ENCODE results near the gene OR1L8. TPM values are rescaled to one million over a fixed set of nuclear protein-coding genes. Genes with fewer than 3 reads are reported as not detected.
"Not testable (repeated sequence)": the region's sequence is repeated elsewhere in the genome, so short reads cannot be mapped to it uniquely, and the experiment has no call there.

Gene OR1L8
- total RNA-seq, 4 donors from 2014 or later: not detected

- DNase-seq: no peak
- H3K27ac ChIP-seq: no peak overlapping the region
- H3K9me3 ChIP-seq: no peaks in the 10 kb centered on the region
- H3K4me1 ChIP-seq: no peaks in the 10 kb centered on the region
- no peaks in the 10 kb centered on the region for H3K36me3 ChIP-seq
- WGBS, 2 donors (ENCODE audit: low coverage in 1 of 2): 52 to 69% methylated on average over 5 to 8 of the region's 8 CpGs
- no peak for TF ChIP-seq POLR2A (IDR thresholded peaks at IDR 0.05)
- TF ChIP-seq, protein P1, sequence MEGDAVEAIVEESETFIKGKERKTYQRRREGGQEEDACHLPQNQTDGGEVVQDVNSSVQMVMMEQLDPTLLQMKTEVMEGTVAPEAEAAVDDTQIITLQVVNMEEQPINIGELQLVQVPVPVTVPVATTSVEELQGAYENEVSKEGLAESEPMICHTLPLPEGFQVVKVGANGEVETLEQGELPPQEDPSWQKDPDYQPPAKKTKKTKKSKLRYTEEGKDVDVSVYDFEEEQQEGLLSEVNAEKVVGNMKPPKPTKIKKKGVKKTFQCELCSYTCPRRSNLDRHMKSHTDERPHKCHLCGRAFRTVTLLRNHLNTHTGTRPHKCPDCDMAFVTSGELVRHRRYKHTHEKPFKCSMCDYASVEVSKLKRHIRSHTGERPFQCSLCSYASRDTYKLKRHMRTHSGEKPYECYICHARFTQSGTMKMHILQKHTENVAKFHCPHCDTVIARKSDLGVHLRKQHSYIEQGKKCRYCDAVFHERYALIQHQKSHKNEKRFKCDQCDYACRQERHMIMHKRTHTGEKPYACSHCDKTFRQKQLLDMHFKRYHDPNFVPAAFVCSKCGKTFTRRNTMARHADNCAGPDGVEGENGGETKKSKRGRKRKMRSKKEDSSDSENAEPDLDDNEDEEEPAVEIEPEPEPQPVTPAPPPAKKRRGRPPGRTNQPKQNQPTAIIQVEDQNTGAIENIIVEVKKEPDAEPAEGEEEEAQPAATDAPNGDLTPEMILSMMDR (IDR thresholded peaks at IDR 0.05): no peak
- TF ChIP-seq EP300 (IDR thresholded peaks at IDR 0.05; ENCODE audit: low read depth): no peak
- TF ChIP-seq POLR2AphosphoS5 (IDR thresholded peaks at IDR 0.05): no peak
- intact Hi-C loops (cut with DNase I; ENCODE audit: low total_unique reads) (no loop called here), in situ Hi-C loops (cut with MboI; ENCODE audit: low pct_ligation_motif_present in 1 of 4, low pct_unique_long_range_greater_than_20kb in 1 of 4, low sequenced_read_pairs in 3 of 4) (loop anchor here in 1 of 4 donors (25.0 kb wide), 1 partner anchor 91 kb away; no protein-coding TSS in a partner anchor)
- H3K27me3 ChIP-seq: no peaks in the 10 kb centered on the region
- H3K4me3 ChIP-seq: no peak overlapping the region
These were observed 37.0 kb downstream of the OR1L8 start for GRCh38 chr9:122546196-122546595.

GRCh38 chr9:122538757-122539156 lies 44.4 kb downstream of the OR1L8 start:
- no peak for DNase-seq
- Histone ChIP-seq H3K4me3 (no peak overlapping the region), H3K4me1 (no peaks in the 10 kb centered on the region), H3K27ac (no peak overlapping the region), H3K27me3 (no peaks in the 10 kb centered on the region), H3K36me3 (no peaks in the 10 kb centered on the region), H3K9me3 (no peaks in the 10 kb centered on the region)
- no peak for TF ChIP-seq POLR2A (IDR thresholded peaks at IDR 0.05)
- TF ChIP-seq, protein P1 (IDR thresholded peaks at IDR 0.05): no peak
- intact Hi-C loops (cut with DNase I; ENCODE audit: low total_unique reads) (no loop called here), in situ Hi-C loops (cut with MboI; ENCODE audit: low pct_ligation_motif_present in 1 of 4, low pct_unique_long_range_greater_than_20kb in 1 of 4, low sequenced_read_pairs in 3 of 4) (loop anchor here in 1 of 4 donors (25.0 kb wide), 1 partner anchor 99 kb away; no protein-coding TSS in a partner anchor)
- 57 to 61% methylated on average over 2 of the region's 2 CpGs for WGBS, 2 donors (ENCODE audit: low coverage in 1 of 2)

- H3K36me3 ChIP-seq; H3K9me3 ChIP-seq; H3K27me3 ChIP-seq; H3K4me1 ChIP-seq; intact Hi-C loops (cut with DNase I; ENCODE audit: low total_unique reads); DNase-seq; H3K4me3 ChIP-seq; H3K27ac ChIP-seq: not testable (repeated sequence)
- in situ Hi-C loops (cut with MboI; ENCODE audit: low pct_ligation_motif_present in 1 of 4, low pct_unique_long_range_greater_than_20kb in 1 of 4, low sequenced_read_pairs in 3 of 4): loop anchor here in 1 of 4 donors (25.0 kb wide), 1 partner anchor 100 kb away; no protein-coding TSS in a partner anchor
- WGBS, 2 donors (ENCODE audit: low coverage in 1 of 2): 60 to 68% methylated on average over 3 to 7 of the region's 7 CpGs
These were observed 46.1 kb downstream of the OR1L8 start for GRCh38 chr9:122537066-122537465.

GRCh38 chr9:122536134-122536533 lies 47.0 kb downstream of the OR1L8 start:
- in situ Hi-C loops (cut with MboI; ENCODE audit: low pct_ligation_motif_present in 1 of 4, low pct_unique_long_range_greater_than_20kb in 1 of 4, low sequenced_read_pairs in 3 of 4) (loop anchor here in 1 of 4 donors (25.0 kb wide), 1 partner anchor 101 kb away; no protein-coding TSS in a partner anchor), intact Hi-C loops (cut with DNase I; ENCODE audit: low total_unique reads) (no loop called here)
- Histone ChIP-seq H3K27ac (no peak overlapping the region), H3K4me1 (no peaks in the 10 kb centered on the region), H3K4me3 (no peak overlapping the region), H3K27me3 (no peaks in the 10 kb centered on the region), H3K9me3 (no peaks in the 10 kb centered on the region), H3K36me3 (no peaks in the 10 kb centered on the region)
- TF ChIP-seq POLR2A (IDR thresholded peaks at IDR 0.05) (no peak), POLR2AphosphoS5 (IDR thresholded peaks at IDR 0.05) (no peak), EP300 (IDR thresholded peaks at IDR 0.05; ENCODE audit: low read depth) (no peak)
- TF ChIP-seq, protein P1 (IDR thresholded peaks at IDR 0.05): no peak
- no peak for DNase-seq
- WGBS, 2 donors (ENCODE audit: low coverage in 1 of 2): 69 to 90% methylated on average over 1 of the region's 1 CpG

DNA sequence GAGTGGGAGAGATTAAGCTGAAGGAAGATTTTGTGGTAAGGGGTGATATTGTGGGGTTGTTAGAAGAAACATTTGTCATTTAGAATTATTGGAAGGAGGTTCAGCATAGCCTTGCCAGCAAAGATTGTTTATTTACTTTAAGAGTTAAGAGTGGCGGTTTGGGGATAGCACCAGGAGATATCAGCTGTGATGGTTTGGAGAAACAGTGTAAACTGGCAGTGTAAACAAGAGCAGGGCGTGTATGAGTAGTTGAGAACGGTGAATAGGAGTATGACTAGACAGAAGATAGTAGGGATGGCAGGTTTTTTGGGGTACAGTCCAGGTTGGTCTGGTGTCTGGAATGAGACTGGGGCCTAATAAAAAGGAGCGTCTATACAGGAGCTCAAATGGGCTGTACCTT lies 52.0 kb downstream of the OR1L8 start:
- in situ Hi-C loops (cut with MboI; ENCODE audit: low pct_ligation_motif_present in 1 of 4, low pct_unique_long_range_greater_than_20kb in 1 of 4, low sequenced_read_pairs in 3 of 4): loop anchor here in 1 of 4 donors (25.0 kb wide), 1 partner anchor 106 kb away; no protein-coding TSS in a partner anchor
- H3K4me1 ChIP-seq; DNase-seq; H3K36me3 ChIP-seq; H3K27me3 ChIP-seq; H3K4me3 ChIP-seq; H3K9me3 ChIP-seq; intact Hi-C loops (cut with DNase I; ENCODE audit: low total_unique reads); H3K27ac ChIP-seq: not testable (repeated sequence)
- 46 to 47% methylated on average over 3 to 4 of the region's 4 CpGs for WGBS, 2 donors (ENCODE audit: low coverage in 1 of 2)

Measured in transverse colon (tissue), 4 donors.